GM20431 (cell line): ENCODE results near the gene WAS.
"Not testable (repeated sequence)": the region's sequence is repeated elsewhere in the genome, so short reads cannot be mapped to it uniquely, and the experiment has no call there.

Experiments used
- in situ Hi-C: fragments of 300-500 bp; cut with MseI, MboI; formaldehyde crosslinking; loops from one replicate; pipeline ENCODE4 v1.15.0; 2020; ENCODE audit warnings: low sequenced_read_pairs; ENCODE audit not compliant: unreplicated experiment

The WAS gene

DNA sequence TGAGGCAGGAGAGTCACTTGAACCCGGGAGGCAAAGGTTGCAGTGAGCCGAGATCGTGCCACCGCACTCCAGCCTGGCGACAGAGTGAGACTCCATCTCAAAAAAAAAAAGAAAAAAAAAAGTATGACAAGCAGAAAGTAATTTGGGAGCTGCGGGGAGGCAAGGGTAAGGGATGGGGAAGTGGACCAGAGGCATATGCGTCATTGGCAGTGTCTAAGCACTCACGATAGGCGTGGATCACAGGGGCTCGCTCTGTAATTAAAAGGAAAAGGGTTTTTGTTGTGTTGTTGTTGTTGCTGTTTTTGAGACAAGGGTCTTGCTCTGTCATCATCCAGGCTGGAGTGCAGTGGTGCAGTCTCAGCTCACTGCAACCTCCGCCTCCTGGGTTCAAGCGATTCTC, 804 bp upstream of the WAS start:
- in situ Hi-C loops, result not testable (repeated sequence)

DNA sequence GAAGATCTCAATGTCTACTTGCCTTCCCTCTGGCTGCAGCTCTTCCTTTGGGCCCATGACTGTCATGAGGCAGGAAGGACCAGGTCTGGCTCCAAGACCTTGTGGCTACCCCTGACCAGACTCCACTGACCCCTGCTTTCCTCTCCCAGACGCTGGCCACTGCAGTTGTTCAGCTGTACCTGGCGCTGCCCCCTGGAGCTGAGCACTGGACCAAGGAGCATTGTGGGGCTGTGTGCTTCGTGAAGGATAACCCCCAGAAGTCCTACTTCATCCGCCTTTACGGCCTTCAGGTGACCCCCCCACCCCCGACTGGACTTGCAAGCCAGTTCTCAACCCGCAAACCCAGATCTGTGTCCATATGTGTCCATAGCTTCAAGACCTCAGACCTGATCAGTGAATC, 535 bp downstream of the WAS start:
- in situ Hi-C loops, result no loop called here

DNA sequence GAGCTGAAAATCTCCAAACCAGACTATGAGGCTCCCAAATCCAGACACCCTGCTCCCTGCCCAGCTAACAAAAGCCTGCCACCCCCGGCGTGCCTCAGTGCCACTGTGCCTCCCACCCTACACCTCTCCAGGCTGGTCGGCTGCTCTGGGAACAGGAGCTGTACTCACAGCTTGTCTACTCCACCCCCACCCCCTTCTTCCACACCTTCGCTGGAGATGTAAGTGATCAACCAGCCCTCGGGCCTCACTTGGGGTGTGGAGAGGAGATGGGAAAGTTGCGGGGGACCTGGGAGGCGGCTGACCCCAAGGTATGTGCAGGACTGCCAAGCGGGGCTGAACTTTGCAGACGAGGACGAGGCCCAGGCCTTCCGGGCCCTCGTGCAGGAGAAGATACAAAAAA, 1.8 kb downstream of the WAS start:
- in situ Hi-C loops, result no loop called here

DNA sequence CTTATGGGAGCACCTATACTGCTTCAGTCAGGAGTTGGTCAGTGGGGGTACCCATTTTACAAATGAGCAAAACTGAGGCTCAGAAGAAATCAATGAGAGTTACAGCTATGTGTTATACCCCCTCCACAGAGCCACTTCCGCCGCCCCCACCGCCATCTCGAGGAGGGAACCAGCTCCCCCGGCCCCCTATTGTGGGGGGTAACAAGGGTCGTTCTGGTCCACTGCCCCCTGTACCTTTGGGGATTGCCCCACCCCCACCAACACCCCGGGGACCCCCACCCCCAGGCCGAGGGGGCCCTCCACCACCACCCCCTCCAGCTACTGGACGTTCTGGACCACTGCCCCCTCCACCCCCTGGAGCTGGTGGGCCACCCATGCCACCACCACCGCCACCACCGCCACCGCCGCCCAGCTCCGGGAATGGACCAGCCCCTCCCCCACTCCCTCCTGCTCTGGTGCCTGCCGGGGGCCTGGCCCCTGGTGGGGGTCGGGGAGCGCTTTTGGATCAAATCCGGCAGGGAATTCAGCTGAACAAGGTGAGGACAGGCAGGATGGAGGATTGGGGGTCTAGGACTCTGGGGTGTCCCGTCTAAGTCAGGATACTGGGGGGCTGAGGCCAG, 5.0 kb downstream of the WAS start:
- in situ Hi-C loops, result no loop called here

DNA sequence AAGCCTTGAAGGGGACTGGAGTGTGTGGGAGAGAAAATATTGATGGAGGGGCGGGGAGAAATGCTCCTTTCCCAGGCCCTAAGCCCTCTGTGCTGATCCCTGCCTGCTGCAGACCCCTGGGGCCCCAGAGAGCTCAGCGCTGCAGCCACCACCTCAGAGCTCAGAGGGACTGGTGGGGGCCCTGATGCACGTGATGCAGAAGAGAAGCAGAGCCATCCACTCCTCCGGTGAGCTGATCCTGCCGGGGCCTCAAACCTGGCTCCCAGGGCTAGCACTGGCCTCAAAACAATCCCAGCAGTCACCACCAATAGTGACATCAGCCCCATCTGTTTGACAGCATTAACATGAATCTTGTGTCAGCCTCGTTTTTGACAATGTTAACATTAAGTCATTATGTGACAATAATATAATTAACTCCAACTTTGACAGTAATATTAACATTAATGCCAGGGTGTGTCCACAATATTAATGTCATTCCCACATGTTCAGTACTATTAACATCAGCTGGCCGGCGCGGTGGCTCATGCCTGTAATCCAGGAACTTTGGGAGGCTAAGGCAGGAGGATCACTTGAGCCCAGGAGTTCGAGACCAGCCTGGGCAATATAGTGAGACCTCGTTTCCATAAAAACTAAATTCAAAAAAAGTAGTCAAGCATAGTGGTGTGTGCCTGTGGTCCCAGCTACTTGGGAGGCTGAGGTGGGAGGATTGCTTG, 5.8 kb downstream of the WAS start:
- in situ Hi-C loops, result no loop called here

DNA sequence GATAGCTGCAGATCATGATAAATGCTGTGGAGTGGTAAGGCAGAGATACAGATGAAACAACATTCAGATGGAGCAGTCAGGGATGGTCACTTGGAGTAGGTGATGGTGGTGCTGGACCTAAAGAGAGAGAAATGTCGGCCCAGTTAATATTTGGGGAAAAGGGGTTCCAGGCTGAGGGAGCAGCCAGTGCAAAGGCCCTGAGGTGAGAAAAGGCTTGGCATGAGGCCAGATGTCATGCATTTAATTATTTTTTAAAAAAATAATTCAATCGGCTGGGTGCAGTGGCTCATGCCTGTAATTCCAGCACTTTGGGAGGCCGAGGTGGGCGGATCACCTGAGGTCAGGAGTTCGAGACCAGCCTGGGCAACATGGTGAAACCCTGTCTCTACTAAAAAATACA, 8.1 kb downstream of the WAS start:
- in situ Hi-C loops, result not testable (repeated sequence)

DNA sequence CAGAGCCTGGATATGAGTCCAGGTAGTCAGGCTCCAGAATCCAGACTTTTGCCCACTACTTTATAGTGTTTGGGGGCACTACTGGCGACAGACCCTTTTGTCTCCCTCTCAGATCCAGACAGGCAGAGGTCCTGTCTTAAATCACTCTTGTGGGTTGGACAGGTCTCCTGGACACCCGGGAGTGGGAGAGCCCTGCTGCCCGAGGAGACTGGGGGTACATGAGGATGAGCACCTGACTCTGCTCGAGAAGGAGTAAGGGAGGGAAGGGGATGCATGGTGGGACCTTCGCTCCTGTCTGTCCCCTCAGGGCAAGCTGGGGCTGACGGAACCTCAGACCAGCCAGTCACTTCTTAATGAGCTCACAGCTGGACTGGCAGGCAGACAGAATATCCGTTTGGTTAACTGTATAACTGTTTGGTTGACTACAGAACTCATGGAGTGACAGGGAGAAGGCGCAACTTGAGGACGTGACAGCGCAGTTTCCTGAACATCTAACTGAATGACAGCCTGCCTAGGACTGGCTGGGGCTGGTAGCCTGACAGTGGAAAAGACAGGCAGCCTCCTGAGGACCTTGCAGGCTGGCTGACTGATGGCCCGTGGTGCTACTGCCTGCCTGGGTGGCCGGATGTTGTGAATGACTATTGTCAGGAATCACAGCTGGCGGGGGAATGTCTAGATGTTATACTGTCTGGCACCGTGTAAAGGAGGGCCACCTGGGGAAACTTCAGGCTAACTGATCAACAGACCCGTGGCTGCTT, 11.4 kb downstream of the WAS start:
- in situ Hi-C loops, result no loop called here

DNA sequence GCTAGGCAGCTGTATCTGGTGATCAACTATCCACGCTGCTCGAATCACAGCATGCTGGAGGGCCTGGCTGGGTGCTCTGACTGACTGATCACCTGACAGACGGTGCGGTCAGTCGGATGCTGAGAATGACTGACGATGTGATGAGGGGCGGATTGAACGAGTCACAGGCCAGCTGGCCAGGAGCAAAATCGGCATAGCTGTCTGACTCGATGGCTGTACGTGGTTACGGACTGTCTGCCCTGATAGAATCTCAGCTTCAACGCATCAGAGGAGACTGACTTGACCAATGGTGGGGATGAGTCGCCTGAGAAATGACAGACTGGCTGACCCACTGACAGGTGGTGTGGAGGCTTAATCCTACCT, 11.9 kb downstream of the WAS start:
- in situ Hi-C loops, result no loop called here

DNA sequence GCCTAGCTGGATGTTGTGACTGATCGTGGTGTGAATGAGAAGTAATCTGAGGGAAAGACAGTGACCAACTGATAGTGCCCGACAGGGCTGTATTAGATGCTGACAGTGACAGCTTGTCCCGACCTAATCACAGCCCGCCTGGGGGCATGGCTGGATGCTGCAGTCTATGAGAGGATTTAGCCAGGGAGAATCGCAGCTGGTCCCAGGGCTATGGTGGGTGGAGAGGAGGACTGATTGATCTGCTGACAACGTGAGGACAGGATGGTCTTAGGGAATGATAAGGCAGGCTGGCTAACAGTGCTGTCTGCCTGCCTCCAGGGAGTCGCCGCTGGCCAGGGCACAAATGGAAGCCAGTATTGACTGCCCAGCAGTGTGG, 12.3 kb downstream of the WAS start:
- in situ Hi-C loops, result no loop called here

DNA sequence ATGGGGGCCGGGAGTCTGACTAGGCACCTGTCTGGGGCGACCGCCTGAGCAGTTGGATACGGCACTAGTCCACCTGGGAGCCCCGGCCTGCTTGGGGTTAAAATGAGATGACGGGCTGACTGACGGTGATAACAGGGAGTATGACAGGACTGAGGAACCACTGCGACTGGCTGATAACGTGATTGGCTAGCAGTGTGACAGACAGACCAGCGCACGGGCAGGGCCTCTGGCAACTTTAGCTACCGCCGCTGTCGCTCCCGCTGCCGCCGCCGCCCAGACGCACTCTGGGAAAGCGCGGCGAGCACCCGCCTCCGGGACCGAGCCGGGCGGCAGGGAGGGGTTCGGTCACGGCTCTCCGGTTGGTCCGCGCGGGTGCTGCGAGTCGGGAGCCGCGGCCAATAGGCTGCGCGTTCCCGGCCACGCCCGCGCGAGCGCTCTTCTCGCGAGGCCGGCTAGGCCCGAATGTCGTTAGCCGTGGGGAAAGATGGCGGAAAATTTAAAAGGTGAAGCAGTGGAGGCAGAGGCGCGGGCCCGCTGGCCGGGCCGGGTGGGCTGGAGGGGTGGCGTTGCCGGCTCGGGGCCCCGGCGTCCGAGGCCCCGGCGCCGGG, 12.8 kb downstream of the WAS start, which contains the start of gene SUV39H1:
TSS of gene SUV39H1 (plus strand) at position 434 of the 608 bp plus-strand sequence. CDS start at position 485, 51 bp downstream.
- in situ Hi-C loops, result no loop called here

DNA sequence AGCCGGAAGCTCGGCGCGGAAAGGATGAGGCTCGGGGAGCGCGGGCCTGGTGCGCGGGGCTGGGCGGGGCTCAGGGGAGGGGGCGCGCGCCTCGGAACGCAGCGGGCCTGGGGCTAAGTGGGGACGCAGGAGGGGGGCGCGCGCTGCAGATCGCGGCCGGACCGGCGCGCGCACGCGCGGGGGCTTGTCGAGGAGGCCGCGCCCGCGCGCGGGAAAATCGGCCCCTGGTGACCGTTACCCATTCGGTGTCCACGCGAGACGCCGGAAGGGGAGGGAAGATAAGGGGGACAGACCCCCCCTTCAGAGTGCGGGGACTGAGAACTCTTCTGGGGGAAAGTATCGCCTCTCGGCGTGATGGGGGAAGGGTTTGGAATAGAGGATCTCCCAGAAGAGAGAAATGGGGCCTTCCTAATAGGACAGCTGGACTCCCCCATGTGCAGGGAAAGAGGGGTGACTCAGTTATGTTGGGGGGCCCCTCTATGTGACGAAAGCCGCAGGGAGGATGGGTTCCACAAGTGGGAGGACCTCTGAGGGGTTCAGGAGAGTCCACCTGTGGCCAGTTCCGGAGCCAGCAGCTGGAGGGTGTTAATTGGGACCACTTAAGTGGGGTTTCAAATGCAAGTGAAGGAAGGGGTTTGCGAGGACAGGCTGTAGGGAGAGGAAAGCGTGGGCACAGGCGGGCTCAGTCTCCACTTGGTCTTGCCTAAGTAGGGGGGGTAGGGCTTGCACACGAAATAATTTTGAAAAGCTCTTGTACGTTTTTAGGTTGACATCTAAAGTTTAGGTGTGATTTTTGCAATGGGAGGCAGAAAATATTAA, 13.5 kb downstream of the WAS start:
- in situ Hi-C loops, result no loop called here

DNA sequence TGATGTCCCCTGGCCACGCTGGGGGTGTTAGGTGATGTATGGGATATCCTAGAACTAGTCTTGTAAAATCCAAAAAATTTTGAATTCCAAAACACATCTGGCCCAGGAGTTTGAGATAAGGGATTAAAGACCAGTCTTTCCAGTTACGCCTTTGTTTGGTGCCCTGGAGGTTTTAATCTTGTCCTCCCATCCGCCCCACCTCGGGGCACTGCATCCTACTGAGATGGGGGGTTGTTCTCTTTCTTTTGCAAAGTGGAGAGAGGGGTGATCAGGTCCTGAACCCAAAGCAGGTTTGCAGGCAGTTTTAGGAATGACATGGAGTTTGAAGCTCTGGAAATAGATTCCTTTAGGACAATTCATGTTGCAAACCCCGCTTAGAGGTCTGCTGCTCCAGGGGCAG, 14.7 kb downstream of the WAS start:
- in situ Hi-C loops, result no loop called here

DNA sequence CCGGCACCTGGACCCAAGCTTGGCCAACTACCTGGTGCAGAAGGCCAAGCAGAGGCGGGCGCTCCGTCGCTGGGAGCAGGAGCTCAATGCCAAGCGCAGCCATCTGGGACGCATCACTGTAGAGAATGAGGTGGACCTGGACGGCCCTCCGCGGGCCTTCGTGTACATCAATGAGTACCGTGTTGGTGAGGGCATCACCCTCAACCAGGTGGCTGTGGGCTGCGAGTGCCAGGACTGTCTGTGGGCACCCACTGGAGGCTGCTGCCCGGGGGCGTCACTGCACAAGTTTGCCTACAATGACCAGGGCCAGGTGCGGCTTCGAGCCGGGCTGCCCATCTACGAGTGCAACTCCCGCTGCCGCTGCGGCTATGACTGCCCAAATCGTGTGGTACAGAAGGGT, 16.6 kb downstream of the WAS start:
- in situ Hi-C loops, result no loop called here

DNA sequence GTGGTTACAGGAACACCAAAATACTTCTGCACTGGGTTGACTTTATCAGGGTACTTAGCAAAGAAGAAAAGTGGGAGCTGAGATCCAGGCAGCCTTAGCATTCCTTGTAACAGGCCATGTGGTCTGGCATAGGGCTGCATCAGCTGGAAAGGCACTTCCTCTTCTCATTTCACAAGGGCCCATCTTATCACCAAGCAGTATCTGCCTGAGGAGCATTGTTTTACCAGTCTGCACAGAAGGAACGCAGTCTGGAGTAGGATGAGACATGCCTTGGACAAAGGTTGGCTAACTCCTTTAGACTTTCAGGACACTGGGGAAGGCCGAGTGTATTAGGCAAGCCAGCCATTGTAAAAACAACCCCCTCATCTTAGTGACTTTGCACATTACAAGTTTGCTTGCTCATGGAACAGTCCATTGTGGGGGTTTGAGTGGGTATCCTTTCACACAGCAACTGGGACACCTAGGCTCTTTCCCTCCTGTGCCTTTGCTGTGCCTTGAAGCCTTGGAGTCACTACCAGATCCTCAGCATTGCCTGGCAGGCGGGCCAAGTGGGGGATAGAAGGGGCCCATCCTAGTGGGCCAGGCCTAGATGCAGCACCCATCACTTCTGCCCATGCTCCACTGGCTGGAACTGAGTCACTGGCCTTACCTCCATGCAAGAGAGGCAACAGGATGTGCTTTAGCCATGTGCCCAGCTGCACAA, 17.5 kb downstream of the WAS start:
- in situ Hi-C loops, result no loop called here

DNA sequence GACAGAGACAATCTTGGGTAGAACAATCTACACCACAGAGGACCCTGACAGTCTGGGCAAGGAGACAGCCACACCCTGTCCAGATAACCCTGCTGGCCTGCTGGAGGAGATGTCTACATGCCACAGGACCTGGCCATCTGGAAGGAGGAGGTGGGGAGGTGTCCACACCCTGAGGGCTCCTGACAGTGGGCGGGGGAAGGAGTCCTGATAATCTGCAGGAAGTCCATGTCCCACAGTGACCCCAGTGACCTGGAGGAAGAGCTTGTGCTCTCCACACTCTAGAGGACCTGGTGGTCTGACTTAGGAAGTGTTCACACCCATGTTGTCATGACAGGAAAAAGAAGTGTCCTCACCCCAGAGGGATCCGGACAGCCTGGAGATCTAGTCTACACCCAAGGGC, 18.4 kb downstream of the WAS start:
- in situ Hi-C loops, result no loop called here

DNA sequence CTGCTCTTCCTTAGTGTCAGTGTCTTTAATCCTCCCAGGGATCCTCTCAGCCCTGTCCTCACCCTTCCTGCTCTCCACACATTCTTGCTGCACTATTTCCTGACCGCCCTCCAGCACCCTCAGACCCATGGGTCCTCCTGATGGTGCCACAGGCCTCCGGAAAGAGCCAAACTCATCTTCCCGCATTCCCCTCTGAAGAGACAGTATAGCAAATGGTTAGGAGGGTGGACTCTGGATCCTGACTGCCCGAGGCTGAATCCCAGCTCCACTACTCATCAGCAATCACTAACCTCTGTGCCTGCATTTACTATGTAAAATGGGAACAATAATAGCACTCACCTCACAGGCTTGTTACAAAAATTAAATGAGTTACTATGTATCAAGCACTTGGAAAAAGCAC, 19.1 kb downstream of the WAS start:
- in situ Hi-C loops, result no loop called here

DNA sequence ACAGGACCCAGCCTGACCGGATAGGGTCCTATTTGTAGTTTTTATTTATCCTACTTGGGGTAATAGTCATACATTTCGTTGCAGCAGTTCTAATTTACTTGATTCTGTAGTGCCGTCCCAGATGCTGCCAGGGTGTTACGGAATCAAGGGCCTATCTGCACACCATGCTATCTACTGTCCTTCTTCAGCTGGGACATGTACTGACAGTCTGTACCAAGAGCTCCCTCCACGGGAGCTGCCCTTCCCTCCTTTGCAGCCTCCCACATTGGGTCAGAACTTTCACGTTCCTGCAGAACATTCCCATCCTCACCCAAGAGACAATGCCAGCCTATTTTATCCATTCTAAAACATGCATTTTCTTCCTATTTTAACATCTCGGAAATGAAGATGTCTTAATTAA, 19.6 kb downstream of the WAS start:
- in situ Hi-C loops, result no loop called here

DNA sequence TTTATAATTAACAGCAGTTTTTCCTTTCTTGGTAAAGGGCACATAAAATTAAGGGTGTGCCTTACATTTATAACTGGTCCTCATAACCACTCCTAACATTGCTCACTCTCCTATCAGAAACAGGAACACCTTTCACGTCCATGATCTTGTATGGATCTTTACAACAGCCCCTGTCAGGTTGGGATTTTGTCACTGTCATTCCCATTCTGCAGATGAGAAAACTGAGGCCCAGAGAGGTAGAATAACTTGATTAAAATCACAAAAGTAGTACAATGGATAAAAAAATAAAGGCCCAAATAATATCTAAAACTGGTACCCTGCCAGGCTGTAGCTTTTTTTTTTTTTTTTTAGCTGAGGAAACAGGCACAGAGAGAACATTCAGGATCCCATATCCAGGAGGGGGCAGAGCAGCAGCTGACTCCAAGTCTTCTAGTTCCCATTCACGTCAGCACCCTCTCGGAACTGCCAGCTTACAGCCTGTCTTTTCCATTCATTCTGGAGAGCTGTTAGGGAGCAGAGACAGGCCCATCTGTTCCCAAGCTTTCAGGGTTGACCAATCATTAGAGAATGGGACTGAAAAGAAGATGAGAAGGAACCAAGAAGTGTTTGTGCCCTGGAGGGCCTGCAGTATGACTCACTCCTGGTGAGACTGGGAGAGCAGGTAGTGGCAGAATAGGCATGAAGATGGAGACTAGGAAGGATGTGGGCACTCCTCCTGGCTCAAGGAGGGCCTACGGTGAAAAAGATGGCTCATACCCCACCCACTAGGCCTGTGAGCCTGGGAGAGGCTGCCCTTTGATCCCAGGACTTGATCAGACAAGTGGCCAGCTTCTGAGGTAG, 20.3 kb downstream of the WAS start:
- in situ Hi-C loops, result no loop called here

DNA sequence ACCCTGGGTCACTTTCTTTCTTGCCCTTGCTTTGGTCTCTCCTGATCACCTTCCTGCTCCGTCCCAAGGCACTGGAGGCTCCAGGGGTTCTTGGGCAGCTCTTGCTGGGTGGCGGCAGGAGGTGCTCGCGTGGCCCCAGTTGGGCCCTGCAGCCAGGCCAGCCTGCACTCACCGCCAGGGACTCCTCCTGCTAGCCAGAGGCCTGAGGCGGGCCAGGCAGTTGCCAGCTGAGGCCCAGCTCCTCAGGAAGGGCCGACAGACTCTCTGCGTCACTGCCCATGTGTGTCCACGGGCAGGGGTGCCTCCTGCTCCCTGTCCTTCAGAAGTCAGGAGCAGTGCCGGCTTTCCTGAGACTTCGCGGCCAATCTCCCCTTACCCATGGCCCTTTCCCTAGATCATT, 22.3 kb downstream of the WAS start:
- in situ Hi-C loops, result no loop called here
